Liver (tissue), 3 donors: Measurements from ENCODE around the gene TMEM163.

Source experiments
- CTCF ChIP-seq: fragments of 150-350 bp; IDR thresholded peaks from 2 replicates; pipeline ENCODE4 v1.5.1; 2017; ENCODE audit warnings: improper control_type of control experiment, low read depth, low read length; ENCODE audit not compliant: missing input control
- FOXA1 ChIP-seq: IDR thresholded peaks from 2 replicates; pipeline ENCODE4 v1.6.1; 2016; ENCODE audit warnings: antibody characterized with exemption
- GABPA ChIP-seq, 2 donors: IDR thresholded peaks in 1 of 2; conservative IDR thresholded peaks in 1 of 2; 2 replicates each; pipeline ENCODE4 v1.6.1; 2016; ENCODE audit warnings: antibody characterized with exemption in 2 of 2, mild to moderate bottlenecking in 1 of 2, moderate library complexity in 1 of 2
- MAX ChIP-seq: IDR thresholded peaks from 2 replicates; pipeline ENCODE4 v1.6.1; 2016; ENCODE audit warnings: antibody characterized with exemption
- RAD21 ChIP-seq, 2 donors: IDR thresholded peaks; 2 replicates each; pipeline ENCODE4 v1.6.1; 2016; ENCODE audit warnings: antibody characterized with exemption in 2 of 2, mild to moderate bottlenecking in 2 of 2
- SP1 ChIP-seq: IDR thresholded peaks from 2 replicates; pipeline ENCODE4 v1.6.1; 2018; ENCODE audit warnings: antibody characterized with exemption, mild to moderate bottlenecking
- TAF1 ChIP-seq: conservative IDR thresholded peaks from 2 replicates; pipeline ENCODE4 v1.6.1; 2016; ENCODE audit warnings: antibody characterized with exemption, mild to moderate bottlenecking
- YY1 ChIP-seq: IDR thresholded peaks from 2 replicates; pipeline ENCODE4 v1.6.1; 2016; ENCODE audit warnings: antibody characterized with exemption, mild to moderate bottlenecking
- TF ChIP-seq, protein P1 (sequence below): IDR thresholded peaks from 2 replicates; pipeline ENCODE4 v1.6.1; 2016; ENCODE audit warnings: antibody characterized with exemption, mild to moderate bottlenecking
- donor health status: healthy.
- donor health status: healthy.

- no peak for TF ChIP-seq CTCF
- TF ChIP-seq MAX = no peak
- TF ChIP-seq YY1 = no peak
- TF ChIP-seq FOXA1 = no peak
- TF ChIP-seq GABPA (IDR thresholded peaks at IDR 0.05 in 1 of 2, conservative IDR thresholded peaks at IDR 0.05 in 1 of 2) = no peak
- no peak for TF ChIP-seq RAD21 (IDR thresholded peaks at IDR 0.05)
- no peak for TF ChIP-seq SP1
- no peak for TF ChIP-seq TAF1
- TF ChIP-seq, protein P1, sequence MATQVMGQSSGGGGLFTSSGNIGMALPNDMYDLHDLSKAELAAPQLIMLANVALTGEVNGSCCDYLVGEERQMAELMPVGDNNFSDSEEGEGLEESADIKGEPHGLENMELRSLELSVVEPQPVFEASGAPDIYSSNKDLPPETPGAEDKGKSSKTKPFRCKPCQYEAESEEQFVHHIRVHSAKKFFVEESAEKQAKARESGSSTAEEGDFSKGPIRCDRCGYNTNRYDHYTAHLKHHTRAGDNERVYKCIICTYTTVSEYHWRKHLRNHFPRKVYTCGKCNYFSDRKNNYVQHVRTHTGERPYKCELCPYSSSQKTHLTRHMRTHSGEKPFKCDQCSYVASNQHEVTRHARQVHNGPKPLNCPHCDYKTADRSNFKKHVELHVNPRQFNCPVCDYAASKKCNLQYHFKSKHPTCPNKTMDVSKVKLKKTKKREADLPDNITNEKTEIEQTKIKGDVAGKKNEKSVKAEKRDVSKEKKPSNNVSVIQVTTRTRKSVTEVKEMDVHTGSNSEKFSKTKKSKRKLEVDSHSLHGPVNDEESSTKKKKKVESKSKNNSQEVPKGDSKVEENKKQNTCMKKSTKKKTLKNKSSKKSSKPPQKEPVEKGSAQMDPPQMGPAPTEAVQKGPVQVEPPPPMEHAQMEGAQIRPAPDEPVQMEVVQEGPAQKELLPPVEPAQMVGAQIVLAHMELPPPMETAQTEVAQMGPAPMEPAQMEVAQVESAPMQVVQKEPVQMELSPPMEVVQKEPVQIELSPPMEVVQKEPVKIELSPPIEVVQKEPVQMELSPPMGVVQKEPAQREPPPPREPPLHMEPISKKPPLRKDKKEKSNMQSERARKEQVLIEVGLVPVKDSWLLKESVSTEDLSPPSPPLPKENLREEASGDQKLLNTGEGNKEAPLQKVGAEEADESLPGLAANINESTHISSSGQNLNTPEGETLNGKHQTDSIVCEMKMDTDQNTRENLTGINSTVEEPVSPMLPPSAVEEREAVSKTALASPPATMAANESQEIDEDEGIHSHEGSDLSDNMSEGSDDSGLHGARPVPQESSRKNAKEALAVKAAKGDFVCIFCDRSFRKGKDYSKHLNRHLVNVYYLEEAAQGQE = no peak
These were observed 250.0 kb downstream of the TMEM163 start for GRCh38 chr2:134468776-134469175.
